Suprapubic skin (tissue), 3 donors: ENCODE results near the gene PDE6B.

Experiments used
- CTCF ChIP-seq, 2 donors: fragments of 200-600 bp in 1 of 2; fragments of 450-650 bp in 1 of 2; sonication (generic) in 1 of 2; IDR thresholded peaks; one replicate each; pipeline ENCODE4 v1.5.1; 2016 to 2019; ENCODE audit warnings: antibody characterized with exemption in 2 of 2, mild to moderate bottlenecking in 1 of 2, moderate library complexity in 1 of 2
- EP300 ChIP-seq: sonication (generic); formaldehyde crosslinking; IDR thresholded peaks from one replicate; pipeline ENCODE4 v1.6.1; 2017; ENCODE audit warnings: antibody characterized with exemption
- POLR2A ChIP-seq, 2 donors: fragments of 450-650 bp; IDR thresholded peaks; one replicate each; pipeline ENCODE4 v1.6.1; 2017; ENCODE audit warnings: antibody characterized with exemption in 2 of 2, mild to moderate bottlenecking in 2 of 2, moderate library complexity in 2 of 2

GRCh38 chr4:649293-649625, 23.9 kb downstream of the PDE6B start:
- TF ChIP-seq CTCF (IDR thresholded peaks at IDR 0.05) = no peak
- no peak for TF ChIP-seq EP300
- no peak for TF ChIP-seq POLR2A (IDR thresholded peaks at IDR 0.05)
